Ishikawa (cell line): ENCODE measurements around the gene TNIK.

Source experiments
- CEBPB ChIP-seq: IDR thresholded peaks from 2 replicates; pipeline ENCODE4 v1.6.1; 2012
- CREB1 ChIP-seq: IDR thresholded peaks from 2 replicates; pipeline ENCODE4 v1.6.1; 2012; ENCODE audit warnings: low read depth
- EGR1 ChIP-seq: IDR thresholded peaks from 2 replicates; pipeline ENCODE4 v1.6.1; 2012
- EP300 ChIP-seq: IDR thresholded peaks from 2 replicates; pipeline ENCODE4 v1.6.1; 2012; ENCODE audit warnings: borderline replicate concordance
- FOXM1 ChIP-seq: IDR thresholded peaks from 2 replicates; pipeline ENCODE4 v1.6.1; 2012; ENCODE audit warnings: low read depth, borderline replicate concordance
- NFIC ChIP-seq: IDR thresholded peaks from 2 replicates; pipeline ENCODE4 v1.6.1; 2012
- TEAD4 ChIP-seq: IDR thresholded peaks from 2 replicates; pipeline ENCODE4 v1.6.1; 2012
- TF ChIP-seq, protein P1 (sequence below): IDR thresholded peaks from 2 replicates; pipeline ENCODE4 v1.6.1; 2012
- TF ChIP-seq, protein P2 (sequence below): IDR thresholded peaks from 2 replicates; pipeline ENCODE4 v1.6.1; 2012

DNA sequence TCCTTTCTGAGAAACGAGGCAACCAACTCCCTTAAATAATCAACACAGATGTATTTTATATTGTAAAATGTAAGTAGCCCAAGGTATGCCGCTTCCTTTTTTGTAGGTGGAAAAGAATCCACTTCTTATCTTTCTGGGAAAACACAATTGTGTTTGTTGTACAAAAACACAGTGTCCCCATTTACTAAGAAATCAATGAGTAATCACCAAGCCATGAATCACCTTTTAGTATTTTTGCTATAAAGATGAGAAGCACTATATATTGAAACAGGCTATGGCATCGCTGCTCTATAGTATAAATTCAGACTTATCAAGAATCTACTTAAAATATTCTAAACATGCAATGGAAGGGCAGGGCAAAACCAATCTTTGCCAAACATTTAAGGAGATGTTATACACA lies 104.0 kb downstream of the TNIK start:
- TF ChIP-seq EP300 (no peak), EGR1 (no peak), CEBPB (no peak), FOXM1 (no peak), CREB1 (no peak), TEAD4 (no peak), NFIC (no peak)
- TF ChIP-seq, protein P1, sequence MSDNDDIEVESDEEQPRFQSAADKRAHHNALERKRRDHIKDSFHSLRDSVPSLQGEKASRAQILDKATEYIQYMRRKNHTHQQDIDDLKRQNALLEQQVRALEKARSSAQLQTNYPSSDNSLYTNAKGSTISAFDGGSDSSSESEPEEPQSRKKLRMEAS = no peak
- TF ChIP-seq, protein P2, sequence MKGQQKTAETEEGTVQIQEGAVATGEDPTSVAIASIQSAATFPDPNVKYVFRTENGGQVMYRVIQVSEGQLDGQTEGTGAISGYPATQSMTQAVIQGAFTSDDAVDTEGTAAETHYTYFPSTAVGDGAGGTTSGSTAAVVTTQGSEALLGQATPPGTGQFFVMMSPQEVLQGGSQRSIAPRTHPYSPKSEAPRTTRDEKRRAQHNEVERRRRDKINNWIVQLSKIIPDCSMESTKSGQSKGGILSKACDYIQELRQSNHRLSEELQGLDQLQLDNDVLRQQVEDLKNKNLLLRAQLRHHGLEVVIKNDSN = no peak
